HepG2 (cell line): ENCODE measurements around the gene NKD1. TPM values are rescaled to one million over a fixed set of nuclear protein-coding genes. Genes with fewer than 3 reads are reported as not detected.

Experiments
- ELF1 ChIP-seq: sonication (generic); formaldehyde crosslinking; IDR thresholded peaks from 2 replicates; pipeline ENCODE4 v1.4.0; 2020; ENCODE audit warnings: missing genetic modification reagents
- ELF4 ChIP-seq: sonication (generic); formaldehyde crosslinking; IDR thresholded peaks from 2 replicates; pipeline ENCODE4 v1.5.0; 2020; ENCODE audit warnings: missing genetic modification reagents, mild to moderate bottlenecking, moderate library complexity, borderline replicate concordance
- HHEX ChIP-seq: IDR thresholded peaks from 2 replicates; pipeline ENCODE4 v1.6.1; 2016; ENCODE audit warnings: control low read depth
- HMGXB4 ChIP-seq, 2 experiments: sonication (generic) in 1 of 2; formaldehyde crosslinking in 1 of 2; IDR thresholded peaks; 2 replicates each; pipeline versions ENCODE4 v1.4.0 to v1.6.1; 2018 to 2020; ENCODE audit warnings: missing genetic modification reagents in 2 of 2, borderline replicate concordance in 1 of 2, low read depth in 1 of 2, mild to moderate bottlenecking in 1 of 2, missing biosample characterization in 1 of 2
- NFYC ChIP-seq: IDR thresholded peaks from 2 replicates; pipeline ENCODE4 v1.6.1; 2016; ENCODE audit warnings: missing genetic modification reagents, missing compliant biosample characterization
- NR1H2 ChIP-seq: sonication (generic); formaldehyde crosslinking; IDR thresholded peaks from 2 replicates; pipeline ENCODE4 v1.8.1; 2022; ENCODE audit warnings: low read depth, missing genetic modification reagents, borderline replicate concordance
- SMARCC2 ChIP-seq: fragments of 450-650 bp; IDR thresholded peaks from 2 replicates; pipeline ENCODE4 v1.6.1; 2017; ENCODE audit warnings: antibody characterized with exemption, mild to moderate bottlenecking
- SNAPC5 ChIP-seq: sonication (generic); formaldehyde crosslinking; IDR thresholded peaks from 2 replicates; pipeline ENCODE4 v1.8.1; 2023; ENCODE audit warnings: mild to moderate bottlenecking, missing genetic modification reagents, borderline replicate concordance
- SP4 ChIP-seq: sonication (generic); formaldehyde crosslinking; IDR thresholded peaks from 2 replicates; pipeline ENCODE4 v1.8.1; 2023; ENCODE audit warnings: mild to moderate bottlenecking, missing genetic modification reagents
- ZFP36 ChIP-seq: fragments of 150-350 bp; IDR thresholded peaks from 2 replicates; pipeline ENCODE4 v1.6.1; 2018; ENCODE audit warnings: borderline replicate concordance, low read length, low read depth; ENCODE audit not compliant: partially characterized antibody
- ZNF160 ChIP-seq: sonication (generic); formaldehyde crosslinking; IDR thresholded peaks from 2 replicates; pipeline ENCODE4 v1.8.0; 2022; ENCODE audit warnings: mild to moderate bottlenecking, inconsistent platforms, missing genetic modification reagents
- ZNF615 ChIP-seq: sonication (generic); formaldehyde crosslinking; IDR thresholded peaks from 2 replicates; pipeline ENCODE4 v1.5.0; 2020; ENCODE audit warnings: mild to moderate bottlenecking, missing genetic modification reagents, borderline replicate concordance
- ZNF737 ChIP-seq: sonication (generic); formaldehyde crosslinking; IDR thresholded peaks from 2 replicates; pipeline ENCODE4 v1.5.0; 2020; ENCODE audit warnings: missing genetic modification reagents, mild to moderate bottlenecking, borderline replicate concordance
- ZNF788 ChIP-seq: sonication (generic); formaldehyde crosslinking; IDR thresholded peaks from 2 replicates; pipeline ENCODE4 v1.5.0; 2020; ENCODE audit warnings: mild to moderate bottlenecking, missing genetic modification reagents, borderline replicate concordance
- polyA plus RNA-seq, 8 experiments: library from polyadenylated mRNA; depleted of rRNA in 3 of 8; stranded (reverse) in 7 of 8; unstranded in 1 of 8; fragments of >200 nt; fragmentation: Illumina TruSeq in 4 of 8; extraction: Trizol in 4 of 8; gene quantifications; 2 replicates each; pipeline versions ENCODE4 v1.2.1 to v1.2.3, GENCODE V29; 2011 to 2016; ENCODE audit warnings: low read depth in 4 of 8, missing spikeins in 1 of 8, mixed read lengths in 1 of 8; ENCODE audit not compliant: insufficient read depth in 1 of 8
- total RNA-seq, 5 experiments: library from RNA; depleted of rRNA; stranded (reverse); fragments of >200 nt; fragmentation: Illumina TruSeq; extraction: Trizol; gene quantifications; 2 replicates each; pipeline ENCODE4 v1.2.3, GENCODE V29; 2016; ENCODE audit warnings: low read depth in 1 of 5
- TF ChIP-seq, protein P1 (sequence below): sonication (generic); formaldehyde crosslinking; IDR thresholded peaks from 2 replicates; pipeline ENCODE4 v1.5.0; 2020; ENCODE audit warnings: mild to moderate bottlenecking, missing genetic modification reagents, borderline replicate concordance
- TF ChIP-seq, protein P2 (sequence below): sonication (generic); formaldehyde crosslinking; IDR thresholded peaks from 2 replicates; pipeline ENCODE4 v1.5.0; 2020; ENCODE audit warnings: mild to moderate bottlenecking, missing genetic modification reagents, borderline replicate concordance

Gene NKD1
- total and polyA plus RNA-seq, 2 of the 13 experiments (the other 11 are each of a cell fraction or from before 2014, with no cell fraction given): 70.4 to 121 TPM

GRCh38 chr16:50692999-50693781, 145.0 kb downstream of the NKD1 start, which contains the start of gene NOD2 (continued):
- TF ChIP-seq HMGXB4 (CRISPR knock-in tag; IDR thresholded peaks at IDR 0.05; ENCODE audit: borderline replicate concordance in 1 of 2, low read depth in 1 of 2) (no peak), ZNF788 (no peak), ELF4 (CRISPR knock-in tag) (no peak), ZFP36 (no peak), SMARCC2 (no peak), NR1H2 (CRISPR knock-in tag) (no peak), ZNF160 (CRISPR knock-in tag) (no peak), ZNF615 (CRISPR knock-in tag) (no peak), ELF1 (no peak), SP4 (CRISPR knock-in tag) (peak; percentile 55; the same call in 1 of the 2 replicates), SNAPC5 (CRISPR knock-in tag) (no peak), ZNF737 (0 out of 2 replicates have a peak, but pooled peaks have one; percentile 2), HHEX (CRISPR knock-in tag) (no peak), NFYC (CRISPR knock-in tag) (no peak)
- TF ChIP-seq, protein P1, sequence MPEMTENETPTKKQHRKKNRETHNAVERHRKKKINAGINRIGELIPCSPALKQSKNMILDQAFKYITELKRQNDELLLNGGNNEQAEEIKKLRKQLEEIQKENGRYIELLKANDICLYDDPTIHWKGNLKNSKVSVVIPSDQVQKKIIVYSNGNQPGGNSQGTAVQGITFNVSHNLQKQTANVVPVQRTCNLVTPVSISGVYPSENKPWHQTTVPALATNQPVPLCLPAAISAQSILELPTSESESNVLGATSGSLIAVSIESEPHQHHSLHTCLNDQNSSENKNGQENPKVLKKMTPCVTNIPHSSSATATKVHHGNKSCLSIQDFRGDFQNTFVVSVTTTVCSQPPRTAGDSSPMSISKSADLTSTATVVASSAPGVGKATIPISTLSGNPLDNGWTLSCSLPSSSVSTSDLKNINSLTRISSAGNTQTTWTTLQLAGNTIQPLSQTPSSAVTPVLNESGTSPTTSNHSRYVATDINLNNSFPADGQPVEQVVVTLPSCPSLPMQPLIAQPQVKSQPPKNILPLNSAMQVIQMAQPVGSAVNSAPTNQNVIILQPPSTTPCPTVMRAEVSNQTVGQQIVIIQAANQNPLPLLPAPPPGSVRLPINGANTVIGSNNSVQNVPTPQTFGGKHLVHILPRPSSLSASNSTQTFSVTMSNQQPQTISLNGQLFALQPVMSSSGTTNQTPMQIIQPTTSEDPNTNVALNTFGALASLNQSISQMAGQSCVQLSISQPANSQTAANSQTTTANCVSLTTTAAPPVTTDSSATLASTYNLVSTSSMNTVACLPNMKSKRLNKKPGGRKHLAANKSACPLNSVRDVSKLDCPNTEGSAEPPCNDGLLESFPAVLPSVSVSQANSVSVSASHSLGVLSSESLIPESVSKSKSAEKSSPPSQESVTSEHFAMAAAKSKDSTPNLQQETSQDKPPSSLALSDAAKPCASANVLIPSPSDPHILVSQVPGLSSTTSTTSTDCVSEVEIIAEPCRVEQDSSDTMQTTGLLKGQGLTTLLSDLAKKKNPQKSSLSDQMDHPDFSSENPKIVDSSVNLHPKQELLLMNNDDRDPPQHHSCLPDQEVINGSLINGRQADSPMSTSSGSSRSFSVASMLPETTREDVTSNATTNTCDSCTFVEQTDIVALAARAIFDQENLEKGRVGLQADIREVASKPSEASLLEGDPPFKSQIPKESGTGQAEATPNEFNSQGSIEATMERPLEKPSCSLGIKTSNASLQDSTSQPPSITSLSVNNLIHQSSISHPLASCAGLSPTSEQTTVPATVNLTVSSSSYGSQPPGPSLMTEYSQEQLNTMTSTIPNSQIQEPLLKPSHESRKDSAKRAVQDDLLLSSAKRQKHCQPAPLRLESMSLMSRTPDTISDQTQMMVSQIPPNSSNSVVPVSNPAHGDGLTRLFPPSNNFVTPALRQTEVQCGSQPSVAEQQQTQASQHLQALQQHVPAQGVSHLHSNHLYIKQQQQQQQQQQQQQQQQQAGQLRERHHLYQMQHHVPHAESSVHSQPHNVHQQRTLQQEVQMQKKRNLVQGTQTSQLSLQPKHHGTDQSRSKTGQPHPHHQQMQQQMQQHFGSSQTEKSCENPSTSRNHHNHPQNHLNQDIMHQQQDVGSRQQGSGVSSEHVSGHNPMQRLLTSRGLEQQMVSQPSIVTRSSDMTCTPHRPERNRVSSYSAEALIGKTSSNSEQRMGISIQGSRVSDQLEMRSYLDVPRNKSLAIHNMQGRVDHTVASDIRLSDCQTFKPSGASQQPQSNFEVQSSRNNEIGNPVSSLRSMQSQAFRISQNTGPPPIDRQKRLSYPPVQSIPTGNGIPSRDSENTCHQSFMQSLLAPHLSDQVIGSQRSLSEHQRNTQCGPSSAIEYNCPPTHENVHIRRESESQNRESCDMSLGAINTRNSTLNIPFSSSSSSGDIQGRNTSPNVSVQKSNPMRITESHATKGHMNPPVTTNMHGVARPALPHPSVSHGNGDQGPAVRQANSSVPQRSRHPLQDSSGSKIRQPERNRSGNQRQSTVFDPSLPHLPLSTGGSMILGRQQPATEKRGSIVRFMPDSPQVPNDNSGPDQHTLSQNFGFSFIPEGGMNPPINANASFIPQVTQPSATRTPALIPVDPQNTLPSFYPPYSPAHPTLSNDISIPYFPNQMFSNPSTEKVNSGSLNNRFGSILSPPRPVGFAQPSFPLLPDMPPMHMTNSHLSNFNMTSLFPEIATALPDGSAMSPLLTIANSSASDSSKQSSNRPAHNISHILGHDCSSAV: no peak
- TF ChIP-seq, protein P2, sequence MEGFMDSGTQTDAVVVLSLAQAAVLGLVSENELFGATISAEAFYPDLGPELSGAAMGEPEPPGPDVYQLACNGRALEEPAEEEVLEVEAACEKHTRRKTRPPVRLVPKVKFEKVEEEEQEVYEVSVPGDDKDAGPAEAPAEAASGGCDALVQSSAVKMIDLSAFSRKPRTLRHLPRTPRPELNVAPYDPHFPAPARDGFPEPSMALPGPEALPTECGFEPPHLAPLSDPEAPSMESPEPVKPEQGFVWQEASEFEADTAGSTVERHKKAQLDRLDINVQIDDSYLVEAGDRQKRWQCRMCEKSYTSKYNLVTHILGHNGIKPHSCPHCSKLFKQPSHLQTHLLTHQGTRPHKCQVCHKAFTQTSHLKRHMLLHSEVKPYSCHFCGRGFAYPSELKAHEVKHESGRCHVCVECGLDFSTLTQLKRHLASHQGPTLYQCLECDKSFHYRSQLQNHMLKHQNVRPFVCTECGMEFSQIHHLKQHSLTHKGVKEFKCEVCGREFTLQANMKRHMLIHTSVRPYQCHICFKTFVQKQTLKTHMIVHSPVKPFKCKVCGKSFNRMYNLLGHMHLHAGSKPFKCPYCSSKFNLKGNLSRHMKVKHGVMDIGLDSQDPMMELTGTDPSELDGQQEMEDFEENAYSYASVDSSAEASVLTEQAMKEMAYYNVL: no peak
